ENCODE measurements around the gene PPP2R1B. TPM values are rescaled to one million over a fixed set of nuclear protein-coding genes. Genes with fewer than 3 reads are reported as not detected.

The PPP2R1B gene
- total and polyA plus RNA-seq, 11 donors: 4.2 to 99.9 (median 7.9) TPM

- ATAC-seq: no peak
- Histone ChIP-seq H3K4me3 (no peak overlapping the region), H3K27ac (peak overlapping the region in 7 of 12 donors; percentile 21 to 60 (median 43)), H3K9me3 (no peaks in the 10 kb centered on the region), H3K36me3 (peaks cover 0 to 21% (median 5%) of the 10 kb centered on the region in 9 donors), H3K27me3 (no peaks in the 10 kb centered on the region), H3K4me1 (peaks cover 0 to 20% (median 8%) of the 10 kb centered on the region in 12 donors)
- intact Hi-C loops (cut with DNase I): no loop called here
- WGBS, 4 donors: 82 to 92% (median 86%) methylated on average over 1 of the region's 1 CpG
- TF ChIP-seq, protein P1, sequence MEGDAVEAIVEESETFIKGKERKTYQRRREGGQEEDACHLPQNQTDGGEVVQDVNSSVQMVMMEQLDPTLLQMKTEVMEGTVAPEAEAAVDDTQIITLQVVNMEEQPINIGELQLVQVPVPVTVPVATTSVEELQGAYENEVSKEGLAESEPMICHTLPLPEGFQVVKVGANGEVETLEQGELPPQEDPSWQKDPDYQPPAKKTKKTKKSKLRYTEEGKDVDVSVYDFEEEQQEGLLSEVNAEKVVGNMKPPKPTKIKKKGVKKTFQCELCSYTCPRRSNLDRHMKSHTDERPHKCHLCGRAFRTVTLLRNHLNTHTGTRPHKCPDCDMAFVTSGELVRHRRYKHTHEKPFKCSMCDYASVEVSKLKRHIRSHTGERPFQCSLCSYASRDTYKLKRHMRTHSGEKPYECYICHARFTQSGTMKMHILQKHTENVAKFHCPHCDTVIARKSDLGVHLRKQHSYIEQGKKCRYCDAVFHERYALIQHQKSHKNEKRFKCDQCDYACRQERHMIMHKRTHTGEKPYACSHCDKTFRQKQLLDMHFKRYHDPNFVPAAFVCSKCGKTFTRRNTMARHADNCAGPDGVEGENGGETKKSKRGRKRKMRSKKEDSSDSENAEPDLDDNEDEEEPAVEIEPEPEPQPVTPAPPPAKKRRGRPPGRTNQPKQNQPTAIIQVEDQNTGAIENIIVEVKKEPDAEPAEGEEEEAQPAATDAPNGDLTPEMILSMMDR (IDR thresholded peaks at IDR 0.05): no peak
- no peak for TF ChIP-seq POLR2A (IDR thresholded peaks at IDR 0.05)
- no peak for DNase-seq
Measured at GRCh38 chr11:111814106-111814505, 47.9 kb upstream of the PPP2R1B start.

GRCh38 chr11:111812211-111812610 lies 46.0 kb upstream of the PPP2R1B start:
- no peak overlapping the region for H3K4me3 ChIP-seq
- DNase-seq (no peak), ATAC-seq (no peak)
- H3K27me3 ChIP-seq: no peaks in the 10 kb centered on the region
- no peak for TF ChIP-seq POLR2A (IDR thresholded peaks at IDR 0.05)
- TF ChIP-seq, protein P1 (IDR thresholded peaks at IDR 0.05): no peak
- H3K27ac ChIP-seq: no peak overlapping the region
- H3K36me3 ChIP-seq: peaks cover 0 to 39% (median 21%) of the 10 kb centered on the region in 9 donors
- peaks cover 0 to 19% (median 5%) of the 10 kb centered on the region in 12 donors for H3K4me1 ChIP-seq
- intact Hi-C loops (cut with DNase I): no loop called here
- H3K9me3 ChIP-seq: no peaks in the 10 kb centered on the region
- WGBS, 4 donors: 96 to 98% (median 97%) methylated on average over 2 of the region's 2 CpGs

- 97 to 99% (median 98%) methylated on average over 2 of the region's 2 CpGs for WGBS, 4 donors
- Histone ChIP-seq H3K9me3 (no peaks in the 10 kb centered on the region), H3K27me3 (no peaks in the 10 kb centered on the region), H3K36me3 (peaks cover 0 to 44% (median 27%) of the 10 kb centered on the region in 9 donors), H3K4me1 (peaks cover 0 to 19% (median 5%) of the 10 kb centered on the region in 12 donors), H3K4me3 (no peak overlapping the region), H3K27ac (no peak overlapping the region)
- no peak for ATAC-seq
- no peak for DNase-seq
- TF ChIP-seq POLR2A (IDR thresholded peaks at IDR 0.05): no peak
- TF ChIP-seq, protein P1 (IDR thresholded peaks at IDR 0.05): no peak
- intact Hi-C loops (cut with DNase I): no loop called here
Measured at GRCh38 chr11:111811445-111811844, 45.3 kb upstream of the PPP2R1B start.

DNA sequence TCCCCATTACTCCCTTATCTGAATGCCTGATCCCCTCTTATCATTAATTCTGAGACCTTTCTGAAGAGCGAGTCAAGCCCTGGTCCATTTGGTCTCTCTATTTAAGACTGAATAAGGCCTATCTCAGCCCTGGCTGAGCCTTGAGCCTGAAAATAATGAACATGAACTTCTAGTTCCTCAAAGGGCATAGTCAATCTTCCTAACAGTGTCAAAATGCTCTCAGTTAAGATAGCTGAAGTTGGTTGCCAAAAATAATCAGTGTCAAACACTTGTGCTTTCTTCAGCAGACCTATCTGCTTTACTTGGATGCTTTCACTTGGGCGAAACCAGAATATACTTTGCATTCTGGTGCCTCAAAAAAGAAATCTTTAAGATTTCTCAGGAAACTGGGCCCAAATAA lies 42.6 kb upstream of the PPP2R1B start:
- intact Hi-C loops (cut with DNase I): no loop called here
- WGBS, 4 donors: 58 to 65% (median 65%) methylated on average over 2 of the region's 2 CpGs
- H3K36me3 ChIP-seq: peaks cover 0 to 58% (median 30%) of the 10 kb centered on the region in 9 donors
- no peaks in the 10 kb centered on the region for H3K27me3 ChIP-seq
- ATAC-seq: peak; percentile 49 to 89 (median 74)
- peak overlapping the region in 10 of 12 donors; percentile 7 to 76 (median 46) for H3K27ac ChIP-seq
- H3K4me3 ChIP-seq: no peak overlapping the region
- H3K9me3 ChIP-seq: no peaks in the 10 kb centered on the region
- DNase-seq: no peak
- TF ChIP-seq POLR2A (IDR thresholded peaks at IDR 0.05): no peak
- TF ChIP-seq, protein P1 (IDR thresholded peaks at IDR 0.05): no peak
- H3K4me1 ChIP-seq: peaks cover 0 to 15% (median 2%) of the 10 kb centered on the region in 12 donors
